Right renal pelvis (tissue), 4 donors: ENCODE results near the gene HNRNPA0. TPM values are rescaled to one million over a fixed set of nuclear protein-coding genes. Genes with fewer than 3 reads are reported as not detected.
"Not testable (repeated sequence)": the region's sequence is repeated elsewhere in the genome, so short reads cannot be mapped to it uniquely, and the experiment has no call there.

Experiments
- DNase-seq, 4 donors: peaks; one replicate each; pipeline ENCODE4 v3.0.0-alpha.2; 2013; ENCODE audit warnings: low read depth in 4 of 4, low spot score in 3 of 4, missing footprints in 1 of 4
- polyA plus RNA-seq, 4 donors: library from polyadenylated mRNA; unstranded; fragments of 120-200 nt; gene quantifications; one replicate each; pipeline ENCODE4 v1.2.1, GENCODE V29; 2013; ENCODE audit not compliant: insufficient read length in 4 of 4

HNRNPA0 gene
- 10 to 100 TPM; 68.2 to 81.1 (median 77.2) TPM for polyA plus RNA-seq

DNA sequence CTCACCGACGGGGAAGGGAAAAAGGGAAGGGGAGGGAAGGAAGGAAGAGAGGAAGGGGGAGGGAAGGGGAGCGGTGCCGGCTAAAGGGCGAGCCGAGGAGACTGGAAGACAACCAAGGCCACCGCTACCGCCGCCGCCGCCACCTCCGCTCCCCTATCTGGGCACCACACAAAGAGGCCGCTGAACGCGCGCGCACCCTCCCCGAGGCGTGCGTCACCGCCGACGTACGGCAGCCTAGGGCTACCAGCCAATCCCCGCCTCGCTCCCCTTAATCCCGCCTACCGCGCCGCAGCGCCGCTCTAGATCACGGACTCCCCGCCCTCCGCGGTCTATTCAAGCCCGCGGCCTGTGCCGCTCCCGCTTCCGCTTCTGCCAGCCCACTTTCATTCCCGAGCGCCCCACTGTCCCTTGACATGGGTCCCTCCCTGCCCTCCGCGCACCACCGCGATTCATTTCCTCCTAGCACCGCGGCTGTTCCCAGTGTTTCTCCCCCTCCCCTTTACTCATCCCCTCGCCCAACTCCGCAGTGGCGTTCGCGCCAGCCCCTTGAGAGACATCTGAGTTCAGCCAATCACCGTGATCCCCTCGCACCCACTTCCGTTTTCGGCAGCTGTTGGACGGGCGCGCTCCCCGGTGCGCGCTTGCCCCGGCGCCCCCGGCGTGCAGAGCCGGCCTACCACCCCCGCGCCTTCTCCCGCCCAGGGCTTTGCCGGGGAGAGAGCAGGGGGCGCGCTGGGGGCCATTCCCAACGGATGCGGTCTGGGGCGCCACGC lies at the start of gene HNRNPA0:
Gene HNRNPA0, minus strand, starts transcription at position 176 of the 773 bp plus-strand sequence. CDS start 297 bp downstream, outside the sequence.
- peak; percentile 94 to 100 (median 96) for DNase-seq

DNA sequence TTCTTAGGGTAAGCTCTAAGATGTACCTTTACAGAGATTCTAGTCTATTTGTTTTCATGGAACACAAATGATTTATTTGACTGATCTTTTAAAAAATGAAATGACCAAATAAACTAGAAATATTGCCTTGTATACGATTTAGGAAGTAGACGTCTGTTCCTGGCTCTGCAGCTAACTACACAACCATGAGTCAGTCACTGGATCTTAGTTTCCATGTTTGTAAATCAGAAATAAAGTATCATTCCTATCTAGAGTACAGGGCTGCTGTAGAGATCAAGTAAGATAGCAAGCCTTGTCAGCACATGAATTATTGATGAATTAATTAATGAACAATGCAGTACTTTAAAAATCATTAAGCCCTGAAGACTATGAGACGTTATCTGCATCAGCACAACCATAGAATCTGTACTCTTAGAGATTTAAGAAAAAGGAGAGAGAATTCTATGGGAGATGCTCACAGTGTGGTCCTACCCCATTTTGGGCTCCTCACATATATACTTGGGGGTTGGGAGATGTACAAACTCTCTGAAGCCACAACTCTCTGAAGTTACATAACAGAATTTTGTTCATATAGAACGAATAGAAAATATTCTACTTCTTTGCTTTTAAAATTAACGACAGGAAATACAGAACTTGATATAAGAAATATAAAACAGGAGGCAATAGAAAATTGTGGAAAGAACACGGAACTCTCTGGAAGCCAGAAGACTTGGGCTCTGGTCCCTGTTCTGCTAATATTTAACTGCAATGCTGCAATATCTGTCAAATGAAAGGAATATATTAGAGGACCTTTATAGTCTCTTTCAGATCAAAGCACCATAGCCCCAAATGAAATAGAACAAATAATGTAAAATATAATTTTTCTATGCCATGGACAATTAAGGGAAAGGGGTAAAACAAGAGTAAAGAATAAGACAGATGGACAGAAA lies 48.4 kb upstream of the HNRNPA0 start:
- DNase-seq: no peak

DNA sequence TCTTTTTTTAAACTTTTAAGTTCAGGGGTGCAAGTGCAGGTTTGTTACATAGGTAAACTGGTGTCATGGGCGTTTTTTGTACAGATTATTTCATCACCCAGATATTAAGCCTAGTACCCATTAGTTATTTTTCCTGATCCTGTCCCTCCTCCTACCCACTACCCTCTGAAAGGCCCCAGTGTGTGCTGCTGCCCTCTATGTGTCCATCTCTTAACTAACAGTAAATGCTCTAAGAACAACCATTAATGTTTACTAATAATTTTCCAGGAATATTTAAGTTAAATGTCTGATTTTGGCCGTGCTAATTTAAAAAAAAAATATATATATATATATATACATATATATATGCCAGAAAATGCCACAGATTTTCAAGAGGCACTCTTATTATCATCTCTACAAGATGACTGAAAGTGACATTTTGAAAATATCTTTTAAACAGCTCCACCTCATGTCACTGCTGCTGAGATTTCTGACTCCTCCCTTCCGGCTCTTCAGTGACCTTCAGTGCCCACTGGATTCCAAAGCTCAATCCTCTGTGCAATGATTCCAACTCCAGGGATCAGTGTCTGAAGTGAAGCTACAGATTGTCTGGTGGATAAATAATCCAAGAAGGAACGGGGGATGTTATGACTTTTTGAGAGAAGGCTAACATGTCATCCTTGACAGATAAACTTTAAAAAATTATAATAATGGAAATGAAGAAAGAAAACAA lies 46.7 kb upstream of the HNRNPA0 start:
- no peak for DNase-seq

DNA sequence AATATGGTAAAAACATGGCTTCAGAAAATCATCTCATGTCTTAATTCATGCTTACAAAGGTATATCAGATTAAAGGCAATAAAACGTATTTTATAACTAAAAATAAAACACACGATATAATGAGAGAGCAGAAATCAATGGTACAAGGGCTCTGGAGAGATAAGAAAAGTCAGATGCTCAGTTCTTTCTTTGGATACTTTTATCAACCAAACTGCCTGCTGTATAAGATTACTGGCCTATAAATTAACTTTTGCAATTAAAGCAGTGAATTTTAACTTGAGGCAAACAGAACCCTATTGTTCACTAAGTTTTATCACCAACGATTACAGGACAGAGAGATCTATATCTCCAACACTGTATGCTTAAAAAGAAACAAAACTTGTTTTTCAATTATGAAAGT lies 42.1 kb upstream of the HNRNPA0 start:
- no peak for DNase-seq

DNA sequence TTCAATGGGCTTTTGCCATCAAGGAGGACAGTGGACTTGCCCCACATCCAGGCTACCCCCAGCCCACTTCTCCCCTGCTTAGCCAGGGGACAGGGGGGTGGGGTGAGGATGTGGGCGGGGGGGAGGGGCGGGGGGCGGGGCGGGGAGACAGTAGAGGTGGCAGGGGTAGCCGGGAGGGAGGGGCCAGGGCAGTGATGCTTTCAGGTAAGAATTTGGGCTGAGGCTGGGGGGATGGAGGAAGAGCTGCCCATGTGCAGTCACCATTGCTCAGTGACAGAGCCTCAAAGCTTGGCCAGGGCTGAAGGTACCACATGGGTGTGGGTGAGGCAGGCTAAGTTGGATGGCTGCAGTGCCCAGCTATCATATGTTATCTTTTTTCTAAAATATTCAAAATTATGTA lies 40.7 kb upstream of the HNRNPA0 start:
- no peak for DNase-seq

DNA sequence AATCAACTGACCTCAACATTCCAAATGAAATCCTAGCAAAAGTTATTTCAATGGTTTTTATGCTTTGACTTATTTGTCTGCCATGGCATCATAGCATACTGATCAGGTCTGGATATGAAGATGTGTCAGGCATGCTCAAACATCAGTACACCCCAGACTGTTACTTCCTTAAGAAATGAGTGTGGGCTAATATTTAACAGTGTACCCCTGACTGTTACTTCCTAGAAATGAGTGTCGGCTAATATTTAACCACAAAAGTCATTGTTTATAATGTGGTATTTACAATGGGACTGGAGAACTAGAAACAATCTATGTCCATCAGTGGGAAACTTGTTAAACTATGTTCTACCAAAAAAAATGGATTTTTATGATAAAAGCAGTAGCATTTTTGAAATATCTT lies 38.1 kb upstream of the HNRNPA0 start:
- DNase-seq: peak in 2 of 4 donors; percentile 20

DNA sequence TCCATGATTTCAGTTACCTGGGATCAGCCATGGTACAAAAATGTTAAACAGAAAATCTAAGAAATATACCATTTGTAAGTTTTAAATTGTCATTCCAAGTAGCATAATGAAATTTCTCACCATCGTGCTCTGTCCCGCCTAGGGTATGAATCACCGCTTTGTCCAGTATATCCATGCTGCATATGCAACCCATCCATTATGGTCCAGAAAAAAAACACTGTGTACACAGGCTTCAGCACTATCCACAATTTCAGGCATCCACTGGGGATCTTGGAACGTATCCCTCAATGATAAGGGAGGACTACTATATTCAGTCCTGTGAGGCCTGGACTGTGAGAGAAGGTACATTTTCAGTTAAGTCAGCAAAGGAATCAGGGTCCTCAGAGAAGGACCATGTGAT lies 37.6 kb upstream of the HNRNPA0 start:
- DNase-seq: no peak

DNA sequence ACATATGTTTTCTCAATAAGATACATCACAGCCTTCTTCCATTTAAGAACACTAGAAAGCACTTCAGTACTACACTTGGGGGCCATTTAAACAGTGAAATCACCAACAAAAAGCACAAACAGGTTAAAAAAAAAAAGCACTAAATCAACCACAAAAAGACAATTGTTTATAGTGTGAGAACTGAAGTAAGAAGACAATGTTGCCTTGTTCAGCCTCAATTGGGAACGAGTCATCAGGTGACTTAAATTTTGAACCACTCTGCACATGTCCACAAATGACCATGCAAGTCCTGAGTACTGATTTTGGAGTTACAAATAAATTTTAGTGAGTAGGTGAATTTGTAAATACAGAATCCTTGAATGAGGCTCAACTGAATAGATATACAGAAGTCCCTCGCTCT lies 37.2 kb upstream of the HNRNPA0 start:
- no peak for DNase-seq

DNA sequence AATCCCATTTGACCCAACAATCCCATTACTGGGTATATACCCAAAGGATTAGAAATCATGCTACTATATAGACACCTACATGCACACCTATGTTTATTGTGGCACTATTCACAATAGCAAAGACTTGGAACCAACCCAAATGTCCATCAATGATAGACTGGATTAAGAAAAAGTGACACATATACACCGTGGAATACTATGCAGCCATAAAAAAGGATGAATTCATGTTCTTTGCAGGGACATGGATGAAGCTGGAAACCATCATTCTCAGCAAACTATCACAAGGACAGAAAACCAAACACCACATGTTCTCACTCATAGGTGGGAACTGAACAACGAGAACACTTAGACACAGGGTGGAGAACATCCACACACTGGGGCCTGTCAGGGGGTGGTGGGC lies 34.4 kb upstream of the HNRNPA0 start:
- DNase-seq: not testable (repeated sequence)

DNA sequence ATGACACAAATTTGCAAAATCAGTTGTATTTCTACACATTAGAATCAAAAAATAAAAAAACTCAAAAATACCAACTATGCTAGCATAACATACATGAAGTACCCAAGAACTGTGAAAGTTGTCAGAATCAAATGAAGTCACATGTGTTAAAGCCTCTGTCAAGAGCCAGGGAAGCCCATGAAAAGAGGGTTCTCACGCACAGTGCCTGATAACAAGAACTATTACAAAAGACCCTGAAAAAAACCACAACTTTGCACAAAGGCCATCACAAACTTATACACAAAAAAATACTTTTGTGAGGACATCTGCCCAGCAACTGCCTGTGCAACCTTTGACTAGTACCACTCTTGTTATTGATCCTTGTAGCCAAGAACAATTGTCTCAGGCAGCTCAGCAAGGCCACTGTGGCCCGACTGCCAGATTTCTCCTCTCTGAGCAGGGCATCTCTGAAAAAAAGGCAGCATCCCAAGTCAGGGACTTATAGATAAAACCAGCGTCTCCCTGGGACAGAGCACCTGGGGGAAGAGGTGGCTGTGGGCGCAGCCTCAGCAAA lies 28.9 kb upstream of the HNRNPA0 start:
- no peak for DNase-seq

DNA sequence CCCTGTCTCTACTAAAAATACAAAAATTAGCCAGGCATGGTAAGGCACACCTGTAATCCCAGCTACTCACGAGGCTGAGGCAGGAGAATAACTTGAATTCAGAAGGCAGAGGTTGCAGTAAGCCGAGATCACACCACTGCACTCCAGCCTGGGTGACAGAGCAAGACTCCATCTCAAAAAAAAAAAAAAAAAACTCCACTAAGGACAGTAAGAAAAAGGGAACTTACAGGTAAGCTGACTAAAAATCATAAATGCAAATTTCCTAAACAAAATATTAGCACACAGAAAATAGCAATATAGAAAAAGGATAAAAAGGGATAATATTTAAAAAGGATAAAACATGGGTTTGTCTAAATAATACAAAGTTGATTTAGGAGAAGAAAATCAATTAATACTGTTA lies 27.9 kb upstream of the HNRNPA0 start:
- no peak for DNase-seq

DNA sequence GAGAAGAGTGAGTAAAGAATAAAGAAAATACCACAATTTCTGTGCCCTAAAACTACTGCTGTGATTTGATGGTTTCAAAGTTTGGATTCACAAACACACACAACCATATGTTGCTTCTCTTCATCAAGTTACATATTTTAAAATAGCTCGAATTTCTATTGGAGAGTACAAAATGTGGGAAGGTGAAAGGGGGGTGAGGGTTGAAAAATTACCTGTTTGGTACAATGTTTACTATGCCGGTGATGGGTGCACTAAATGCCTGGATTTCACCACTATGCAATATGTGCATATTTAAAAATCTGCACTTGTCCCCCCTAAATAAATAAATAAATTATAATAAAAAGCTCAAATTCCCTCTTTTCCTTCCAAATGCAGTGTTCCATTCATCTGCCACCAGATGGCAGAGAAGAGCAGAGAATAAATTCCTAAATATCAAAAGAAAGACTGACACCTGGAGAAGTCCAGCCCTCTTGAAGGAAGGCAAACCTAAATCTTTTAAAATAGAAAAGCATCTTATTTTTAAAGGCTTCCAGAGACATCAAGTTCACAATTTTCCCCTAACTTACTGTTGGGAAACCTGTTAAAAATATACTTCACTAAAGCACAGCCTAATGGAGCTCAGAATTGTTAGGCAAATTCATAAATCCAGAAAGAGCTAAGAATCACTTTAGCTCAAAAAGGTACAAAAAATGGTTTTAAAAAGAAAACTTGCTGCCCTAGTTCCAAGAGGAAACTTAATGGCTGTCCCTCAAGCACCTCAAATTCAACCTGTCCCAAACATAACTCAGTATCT lies 24.8 kb upstream of the HNRNPA0 start:
- peak; percentile 28 to 36 (median 28) for DNase-seq

DNA sequence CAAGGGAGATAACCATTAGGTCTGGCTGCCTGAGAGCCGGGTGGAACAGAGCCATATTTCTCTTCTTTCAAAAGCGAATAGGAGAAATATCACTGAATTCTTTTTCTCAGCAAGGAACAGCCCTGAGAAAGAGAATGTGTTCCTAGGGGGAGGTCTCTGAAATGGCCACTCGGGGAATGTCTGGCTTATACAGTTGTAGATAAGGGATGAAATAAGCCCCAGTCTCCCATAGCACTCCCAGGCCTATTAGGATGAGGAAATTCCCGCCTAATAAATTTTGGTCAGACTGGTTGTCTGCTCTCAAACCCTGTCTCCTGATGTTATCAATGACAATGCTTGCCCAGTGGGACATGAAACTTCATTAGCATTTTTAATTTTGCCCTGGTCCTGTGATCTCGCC lies 13.8 kb upstream of the HNRNPA0 start:
- not testable (repeated sequence) for DNase-seq

DNA sequence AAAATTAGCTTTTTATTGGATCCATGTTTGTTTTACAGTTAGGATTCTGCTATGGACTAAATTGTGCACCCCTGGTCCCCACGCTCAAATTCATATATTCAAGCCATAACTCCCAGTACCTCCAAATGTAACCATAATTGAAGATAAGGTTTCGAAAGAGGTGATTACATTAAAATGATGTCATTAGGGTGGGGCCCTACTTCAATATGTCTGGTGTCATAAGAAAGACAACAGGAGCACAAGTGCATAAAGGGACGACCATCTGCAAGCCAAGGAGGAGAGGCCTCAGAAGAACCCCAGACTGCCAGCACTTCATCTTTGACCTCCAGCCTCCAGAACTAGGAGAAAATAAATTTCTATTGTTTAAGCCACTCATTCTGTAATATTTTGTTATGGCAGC lies 7.4 kb upstream of the HNRNPA0 start:
- DNase-seq: no peak

DNA sequence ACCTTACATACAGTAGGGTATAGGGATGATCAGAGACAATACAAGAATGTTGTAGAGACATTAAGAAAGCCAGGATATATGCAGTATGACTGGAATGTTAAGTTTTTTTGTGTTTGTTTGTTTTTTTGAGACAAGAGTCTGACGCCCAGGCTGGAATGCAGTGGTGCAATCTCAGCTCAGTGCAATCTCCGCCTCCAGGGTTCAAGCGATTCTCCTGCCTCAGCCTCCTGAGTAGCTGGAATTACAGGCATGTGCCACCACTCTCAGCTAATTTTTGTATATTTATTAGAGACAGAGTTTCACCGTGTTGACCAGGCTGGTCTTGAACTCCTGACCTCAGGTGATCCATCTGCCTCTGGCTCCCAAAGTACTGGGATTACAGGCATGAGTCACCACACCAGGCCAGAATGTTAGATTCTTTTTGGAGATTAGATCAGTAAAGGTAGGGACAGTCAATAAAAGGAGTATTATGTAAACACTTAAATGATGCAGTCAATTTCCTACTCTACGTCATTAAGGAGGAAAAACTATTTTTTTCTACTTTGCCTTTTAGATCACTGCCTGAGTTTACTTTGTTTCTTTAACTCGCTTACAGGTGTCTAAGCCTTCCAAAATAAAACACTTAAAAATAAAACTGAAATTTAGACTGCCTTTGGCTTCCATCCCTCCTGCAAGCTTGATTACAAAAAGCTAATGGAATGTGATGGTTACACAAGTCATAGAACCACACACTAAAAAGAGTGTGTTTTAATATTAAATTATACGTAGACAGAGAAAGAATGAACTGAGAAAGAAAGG lies 6.8 kb upstream of the HNRNPA0 start:
- no peak for DNase-seq

DNA sequence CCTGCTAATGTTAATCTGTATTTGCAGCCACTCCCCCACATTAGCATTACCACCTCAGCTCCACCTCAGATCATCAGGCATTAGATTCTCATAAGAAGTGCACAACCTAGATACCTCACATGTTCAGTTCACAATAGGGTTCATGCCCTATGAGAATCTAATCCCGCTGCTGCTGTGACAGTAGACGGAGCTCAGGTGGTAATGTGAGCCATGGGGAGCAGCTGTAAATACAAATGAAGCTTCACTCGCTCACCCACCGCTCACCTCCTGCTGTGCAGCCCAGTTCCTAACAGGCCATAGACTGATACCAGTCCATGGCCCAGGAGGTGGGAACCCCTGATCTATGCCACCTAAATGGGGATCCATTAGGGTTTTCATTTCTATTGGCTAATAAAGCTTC lies 6.1 kb upstream of the HNRNPA0 start:
- no peak for DNase-seq

DNA sequence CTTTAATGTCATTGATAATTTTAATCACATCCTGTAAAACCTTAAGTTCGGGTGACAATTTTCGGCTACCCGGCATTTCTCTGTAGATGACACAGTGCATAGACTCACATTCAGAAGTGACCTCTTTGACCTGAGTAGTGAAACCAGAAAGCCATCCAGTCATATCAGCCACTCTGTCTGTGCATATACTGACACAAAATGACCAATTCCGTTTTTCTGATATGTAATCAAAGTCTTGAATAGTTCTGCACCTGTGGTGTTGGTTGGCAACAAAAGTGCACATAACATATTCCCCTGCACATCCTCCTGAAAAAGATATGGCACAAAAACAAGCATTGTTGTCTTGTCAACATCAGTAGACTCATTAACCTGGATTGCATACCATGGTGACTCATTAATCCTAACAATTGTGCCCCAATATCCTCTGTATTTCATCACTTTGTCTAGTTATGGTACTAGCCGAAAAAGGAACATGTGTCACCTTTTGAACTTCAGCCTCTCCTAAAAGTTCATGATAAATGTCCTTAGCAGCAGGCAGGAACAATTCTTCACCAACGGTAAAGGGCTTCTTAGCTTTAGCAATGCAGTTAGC lies 4.6 kb upstream of the HNRNPA0 start:
- no peak for DNase-seq

DNA sequence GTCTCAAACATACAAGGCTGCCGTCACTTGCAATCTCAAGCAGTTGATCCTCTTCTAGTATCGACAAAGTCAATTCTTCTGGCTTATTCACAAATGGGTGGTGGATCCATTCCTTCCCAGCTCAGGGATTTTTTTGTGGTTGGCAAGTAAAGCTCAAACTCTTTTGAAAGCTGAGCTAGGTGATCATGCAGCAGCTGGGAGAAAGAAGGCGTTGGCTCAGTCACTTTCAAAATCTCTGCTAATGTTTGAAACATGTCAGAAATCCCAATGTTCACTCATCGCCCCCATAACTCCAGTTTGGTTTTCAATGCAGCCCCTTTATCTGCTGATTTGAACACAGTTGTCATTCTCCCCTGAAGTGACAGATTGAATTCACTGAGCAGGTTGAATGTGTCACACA lies 4.0 kb upstream of the HNRNPA0 start:
- no peak for DNase-seq

DNA sequence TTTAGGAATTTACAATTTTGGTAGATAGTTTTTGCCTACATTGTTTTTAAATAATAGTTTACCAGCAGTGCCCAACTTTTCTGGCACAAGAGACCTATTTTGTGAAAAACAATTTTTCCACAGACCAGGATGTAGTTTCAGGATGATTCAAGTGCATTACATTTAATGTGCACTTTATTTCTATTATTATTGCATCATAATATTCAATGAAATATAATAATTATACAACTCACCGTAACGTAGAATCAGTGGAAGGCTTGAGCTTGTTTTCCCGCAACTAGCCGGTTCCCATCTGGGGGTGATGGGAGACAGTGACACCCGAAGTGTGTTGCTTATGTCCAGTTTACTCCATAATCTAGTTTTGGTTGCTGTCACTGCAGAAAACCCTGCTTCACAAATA lies 3.5 kb upstream of the HNRNPA0 start:
- DNase-seq: no peak
